LoVo (cell line): Measurements from ENCODE around the gene CHAT.

ENCODE experiments used
- DNase-seq: peaks from one replicate; pipeline ENCODE4 v3.0.0-alpha.2; 2016; ENCODE audit warnings: low spot score

The CHAT gene

GRCh38 chr10:49631975-49632374, 18.1 kb downstream of the CHAT start:
- DNase-seq, result no peak

- DNase-seq, result no peak
Observed at GRCh38 chr10:49632406-49633317, 18.8 kb downstream of the CHAT start.

- DNase-seq, result no peak
Observed at GRCh38 chr10:49633327-49634068, 19.7 kb downstream of the CHAT start.

GRCh38 chr10:49634069-49634660, 20.3 kb downstream of the CHAT start:
- DNase-seq, result no peak

- no peak for DNase-seq
Observed at GRCh38 chr10:49642311-49642710, 28.5 kb downstream of the CHAT start.

- no peak for DNase-seq
Observed at GRCh38 chr10:49643241-49644034, 29.6 kb downstream of the CHAT start.

GRCh38 chr10:49644035-49644646, 30.3 kb downstream of the CHAT start:
- no peak for DNase-seq

GRCh38 chr10:49645417-49645816, 31.6 kb downstream of the CHAT start:
- DNase-seq, result no peak

- no peak for DNase-seq
Observed at GRCh38 chr10:49645871-49646870, 32.3 kb downstream of the CHAT start.

GRCh38 chr10:49647554-49647953, 33.7 kb downstream of the CHAT start:
- DNase-seq, result no peak

GRCh38 chr10:49647985-49648795, 34.4 kb downstream of the CHAT start:
- no peak for DNase-seq

GRCh38 chr10:49649294-49649693, 35.5 kb downstream of the CHAT start:
- DNase-seq, result no peak

GRCh38 chr10:49649936-49650723, 36.3 kb downstream of the CHAT start:
- no peak for DNase-seq

GRCh38 chr10:49650724-49651034, 36.8 kb downstream of the CHAT start:
- DNase-seq, result no peak

- DNase-seq, result no peak
Observed at GRCh38 chr10:49651039-49651835, 37.4 kb downstream of the CHAT start.

- DNase-seq, result no peak
Observed at GRCh38 chr10:49651917-49652316, 38.1 kb downstream of the CHAT start.

- DNase-seq, result no peak
Observed at GRCh38 chr10:49652421-49653272, 38.8 kb downstream of the CHAT start.
